ELR (cell line): ENCODE data around the gene CYTH3.
"Not testable (repeated sequence)": the region's sequence is repeated elsewhere in the genome, so short reads cannot be mapped to it uniquely, and the experiment has no call there.

Experiments
- DNase-seq: peaks from one replicate; pipeline ENCODE4 v3.0.0-alpha.2; 2015; ENCODE audit warnings: low read depth

CYTH3 gene

GRCh38 chr7:6198689-6199595, 73.5 kb downstream of the CYTH3 start:
- no peak for DNase-seq

GRCh38 chr7:6197801-6198551, 74.4 kb downstream of the CYTH3 start:
- DNase-seq = no peak

- no peak for DNase-seq
These were observed 78.7 kb downstream of the CYTH3 start for GRCh38 chr7:6193709-6194108.

GRCh38 chr7:6190563-6190962, 81.9 kb downstream of the CYTH3 start:
- not testable (repeated sequence) for DNase-seq

GRCh38 chr7:6188389-6188788, 84.0 kb downstream of the CYTH3 start:
- DNase-seq = no peak

GRCh38 chr7:6186577-6186976, 85.8 kb downstream of the CYTH3 start:
- DNase-seq = peak; percentile 17

GRCh38 chr7:6182993-6183392, 89.4 kb downstream of the CYTH3 start:
- no peak for DNase-seq

- no peak for DNase-seq
These were observed 91.3 kb downstream of the CYTH3 start for GRCh38 chr7:6181136-6181535.

- no peak for DNase-seq
These were observed 92.1 kb downstream of the CYTH3 start for GRCh38 chr7:6180344-6180725.

- DNase-seq = no peak
These were observed 92.6 kb downstream of the CYTH3 start for GRCh38 chr7:6179620-6180343.

GRCh38 chr7:6178298-6179029, 94.0 kb downstream of the CYTH3 start:
- no peak for DNase-seq

GRCh38 chr7:6175645-6176044, 96.8 kb downstream of the CYTH3 start:
- peak; percentile 41 for DNase-seq

GRCh38 chr7:6172910-6173295, 99.5 kb downstream of the CYTH3 start:
- DNase-seq = peak; percentile 27

- peak; percentile 54 for DNase-seq
These were observed 100.1 kb downstream of the CYTH3 start for GRCh38 chr7:6172224-6172909.

- DNase-seq = no peak
These were observed 100.7 kb downstream of the CYTH3 start for GRCh38 chr7:6171532-6172223.

- DNase-seq = no peak
These were observed 101.6 kb downstream of the CYTH3 start for GRCh38 chr7:6170571-6171531.

- DNase-seq = no peak
These were observed 102.5 kb downstream of the CYTH3 start for GRCh38 chr7:6169805-6170520.

GRCh38 chr7:6168477-6168868, 104.0 kb downstream of the CYTH3 start:
- DNase-seq = no peak
